IMR-90 (cell line): ENCODE data around the gene MRGPRE.

ENCODE experiments used
- CEBPB ChIP-seq: IDR thresholded peaks from 2 replicates; pipeline ENCODE4 v1.6.1; 2012; ENCODE audit warnings: low read depth, low read length, improper control_type of control experiment
- CTCF ChIP-seq: conservative IDR thresholded peaks from 2 replicates; pipeline ENCODE4 v1.5.1; 2012; ENCODE audit warnings: mild to moderate bottlenecking, low read depth, low read length, improper control_type of control experiment
- ELK1 ChIP-seq: fragments of 150-350 bp; IDR thresholded peaks from 2 replicates; pipeline ENCODE4 v1.6.1; 2016; ENCODE audit warnings: low read depth, mild to moderate bottlenecking, low read length, moderate library complexity, borderline replicate concordance
- POLR2A ChIP-seq: IDR thresholded peaks from 2 replicates; pipeline ENCODE4 v1.6.1; 2012; ENCODE audit warnings: mild to moderate bottlenecking, low read depth, low read length
- SMC3 ChIP-seq: fragments of 150-350 bp; IDR thresholded peaks from 2 replicates; pipeline ENCODE4 v1.6.1; 2016; ENCODE audit warnings: low read depth, mild to moderate bottlenecking, antibody characterized with exemption, low read length, moderate library complexity

- TF ChIP-seq CTCF (no peak), CEBPB (no peak), SMC3 (no peak), POLR2A (no peak), ELK1 (no peak)
Observed at GRCh38 chr11:3215346-3216026, 16.7 kb downstream of the MRGPRE start.
